ENCODE results near the gene FAM163B.
"Not testable (repeated sequence)": the region's sequence is repeated elsewhere in the genome, so short reads cannot be mapped to it uniquely, and the experiment has no call there.

The FAM163B gene

DNA sequence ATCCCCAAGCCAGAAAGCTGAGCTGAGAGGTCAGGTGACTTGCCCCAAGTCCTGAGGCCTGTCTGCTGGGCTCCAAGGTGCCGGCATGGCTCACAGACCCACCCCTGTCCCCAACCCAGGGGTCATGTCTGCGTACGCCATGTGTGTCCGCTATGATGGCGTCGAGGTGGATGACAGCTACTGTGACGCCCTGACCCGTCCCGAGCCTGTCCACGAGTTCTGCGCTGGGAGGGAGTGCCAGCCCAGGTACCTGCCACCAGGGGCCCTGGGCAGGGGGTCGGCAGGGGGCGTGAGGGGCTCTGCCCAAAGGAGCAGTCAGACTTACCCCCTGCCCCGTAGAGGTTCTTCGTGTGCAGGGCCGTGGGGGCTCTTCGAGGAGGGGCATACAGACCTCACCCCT, 42.4 kb downstream of the FAM163B start:
- TF ChIP-seq, protein P1, sequence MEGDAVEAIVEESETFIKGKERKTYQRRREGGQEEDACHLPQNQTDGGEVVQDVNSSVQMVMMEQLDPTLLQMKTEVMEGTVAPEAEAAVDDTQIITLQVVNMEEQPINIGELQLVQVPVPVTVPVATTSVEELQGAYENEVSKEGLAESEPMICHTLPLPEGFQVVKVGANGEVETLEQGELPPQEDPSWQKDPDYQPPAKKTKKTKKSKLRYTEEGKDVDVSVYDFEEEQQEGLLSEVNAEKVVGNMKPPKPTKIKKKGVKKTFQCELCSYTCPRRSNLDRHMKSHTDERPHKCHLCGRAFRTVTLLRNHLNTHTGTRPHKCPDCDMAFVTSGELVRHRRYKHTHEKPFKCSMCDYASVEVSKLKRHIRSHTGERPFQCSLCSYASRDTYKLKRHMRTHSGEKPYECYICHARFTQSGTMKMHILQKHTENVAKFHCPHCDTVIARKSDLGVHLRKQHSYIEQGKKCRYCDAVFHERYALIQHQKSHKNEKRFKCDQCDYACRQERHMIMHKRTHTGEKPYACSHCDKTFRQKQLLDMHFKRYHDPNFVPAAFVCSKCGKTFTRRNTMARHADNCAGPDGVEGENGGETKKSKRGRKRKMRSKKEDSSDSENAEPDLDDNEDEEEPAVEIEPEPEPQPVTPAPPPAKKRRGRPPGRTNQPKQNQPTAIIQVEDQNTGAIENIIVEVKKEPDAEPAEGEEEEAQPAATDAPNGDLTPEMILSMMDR (conservative IDR thresholded peaks at IDR 0.05; ENCODE audit: control insufficient read depth, insufficient read depth, low read depth, low read length): no peak
- DNase-seq (ENCODE audit: low read depth): no peak
- no peak overlapping the region for H3K4me3 ChIP-seq (ENCODE audit: control insufficient read depth, low read depth, low read length)

DNA sequence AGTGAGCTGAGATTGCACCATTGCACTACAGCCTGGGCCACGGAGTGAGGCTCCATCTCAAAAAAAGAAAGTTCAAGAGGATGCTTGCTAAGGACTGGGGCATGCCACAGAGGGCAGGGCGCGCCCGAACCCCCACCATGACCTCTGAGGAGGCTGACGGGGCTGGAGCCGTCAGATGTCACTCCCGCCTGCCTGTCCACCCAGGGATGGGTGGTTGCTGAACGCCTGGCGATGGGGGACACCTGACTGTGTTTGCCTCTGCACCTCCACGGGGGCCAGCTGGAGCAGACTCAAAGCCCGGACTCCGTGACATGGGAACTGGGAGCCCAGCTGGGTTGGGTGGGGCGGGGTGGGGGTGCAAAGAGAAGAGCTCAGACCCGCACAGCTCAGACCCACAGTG, 42.8 kb downstream of the FAM163B start:
- DNase-seq (ENCODE audit: low read depth): no peak
- TF ChIP-seq, protein P1 (conservative IDR thresholded peaks at IDR 0.05; ENCODE audit: control insufficient read depth, insufficient read depth, low read depth, low read length): no peak
- H3K4me3 ChIP-seq (ENCODE audit: control insufficient read depth, low read depth, low read length): no peak overlapping the region

- TF ChIP-seq, protein P1 (conservative IDR thresholded peaks at IDR 0.05; ENCODE audit: control insufficient read depth, insufficient read depth, low read depth, low read length): no peak
- H3K4me3 ChIP-seq (ENCODE audit: control insufficient read depth, low read depth, low read length): no peak overlapping the region
- DNase-seq (ENCODE audit: low read depth): no peak
Measured at GRCh38 chr9:133564451-133565116, 44.6 kb downstream of the FAM163B start.

- DNase-seq (ENCODE audit: low read depth); H3K4me3 ChIP-seq (ENCODE audit: control insufficient read depth, low read depth, low read length): not testable (repeated sequence)
Measured at GRCh38 chr9:133563814-133564213, 45.4 kb downstream of the FAM163B start.

DNA sequence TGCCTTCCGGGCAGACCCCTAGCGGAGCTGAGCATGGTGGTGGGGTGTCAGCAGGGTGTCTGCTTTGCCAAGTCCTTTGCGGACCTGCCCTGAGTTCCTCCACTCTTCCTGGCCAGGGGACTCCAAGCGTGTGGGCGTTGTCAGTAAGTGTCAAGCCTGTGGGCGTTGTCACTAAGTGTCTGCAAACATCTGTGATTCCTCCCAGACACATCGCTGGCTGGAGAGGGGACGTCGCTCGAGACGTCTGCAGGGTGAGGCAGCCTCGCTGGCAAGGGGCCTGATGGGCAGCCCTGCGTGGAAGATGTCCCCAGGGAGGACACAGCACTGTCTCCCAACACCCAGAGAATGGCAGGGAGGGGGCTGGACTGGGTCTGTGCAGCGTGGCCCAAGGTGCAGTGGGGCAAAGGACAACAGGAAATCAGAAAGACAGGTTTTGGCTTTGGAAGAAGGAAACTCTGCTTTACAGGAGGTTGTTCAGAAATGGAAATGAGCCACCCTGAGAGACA, 45.8 kb downstream of the FAM163B start:
- DNase-seq (ENCODE audit: low read depth): no peak
- TF ChIP-seq, protein P1 (conservative IDR thresholded peaks at IDR 0.05; ENCODE audit: control insufficient read depth, insufficient read depth, low read depth, low read length): no peak
- no peak overlapping the region for H3K4me3 ChIP-seq (ENCODE audit: control insufficient read depth, low read depth, low read length)

- TF ChIP-seq, protein P1 (conservative IDR thresholded peaks at IDR 0.05; ENCODE audit: control insufficient read depth, insufficient read depth, low read depth, low read length): no peak
- no peak overlapping the region for H3K4me3 ChIP-seq (ENCODE audit: control insufficient read depth, low read depth, low read length)
- no peak for DNase-seq (ENCODE audit: low read depth)
Measured at GRCh38 chr9:133562611-133563290, 46.4 kb downstream of the FAM163B start.

- TF ChIP-seq, protein P1 (conservative IDR thresholded peaks at IDR 0.05; ENCODE audit: control insufficient read depth, insufficient read depth, low read depth, low read length): no peak
- DNase-seq (ENCODE audit: low read depth): no peak
- no peak overlapping the region for H3K4me3 ChIP-seq (ENCODE audit: control insufficient read depth, low read depth, low read length)
Measured at GRCh38 chr9:133561976-133562554, 47.1 kb downstream of the FAM163B start.
